NCI-H345 (cell line): ENCODE measurements around the gene FMNL2.

ENCODE experiments used
- DNase-seq: peaks from one replicate; lab custom pipeline; 2025; lab: John Stamatoyannopoulos, UW

FMNL2 gene

DNA sequence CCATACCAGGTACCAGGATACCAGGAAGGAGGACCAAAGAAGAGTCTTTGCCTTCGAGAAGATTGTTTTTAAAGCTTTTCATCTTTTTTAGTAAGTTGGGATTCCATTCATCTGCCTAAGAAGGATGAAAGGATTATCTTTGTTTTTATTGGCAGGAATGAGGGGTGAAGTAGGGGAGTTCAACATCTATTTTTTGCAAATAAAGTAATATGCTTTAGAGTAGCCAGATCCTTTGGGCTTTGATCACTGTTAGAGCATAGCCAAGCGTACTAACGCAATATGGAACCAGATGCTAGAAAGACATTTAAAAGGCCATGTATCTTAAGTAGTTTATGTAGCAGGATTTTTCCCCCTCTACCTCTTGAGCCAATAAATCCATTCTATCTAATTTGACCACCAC lies 249.3 kb downstream of the FMNL2 start:
- DNase-seq: no peak

DNA sequence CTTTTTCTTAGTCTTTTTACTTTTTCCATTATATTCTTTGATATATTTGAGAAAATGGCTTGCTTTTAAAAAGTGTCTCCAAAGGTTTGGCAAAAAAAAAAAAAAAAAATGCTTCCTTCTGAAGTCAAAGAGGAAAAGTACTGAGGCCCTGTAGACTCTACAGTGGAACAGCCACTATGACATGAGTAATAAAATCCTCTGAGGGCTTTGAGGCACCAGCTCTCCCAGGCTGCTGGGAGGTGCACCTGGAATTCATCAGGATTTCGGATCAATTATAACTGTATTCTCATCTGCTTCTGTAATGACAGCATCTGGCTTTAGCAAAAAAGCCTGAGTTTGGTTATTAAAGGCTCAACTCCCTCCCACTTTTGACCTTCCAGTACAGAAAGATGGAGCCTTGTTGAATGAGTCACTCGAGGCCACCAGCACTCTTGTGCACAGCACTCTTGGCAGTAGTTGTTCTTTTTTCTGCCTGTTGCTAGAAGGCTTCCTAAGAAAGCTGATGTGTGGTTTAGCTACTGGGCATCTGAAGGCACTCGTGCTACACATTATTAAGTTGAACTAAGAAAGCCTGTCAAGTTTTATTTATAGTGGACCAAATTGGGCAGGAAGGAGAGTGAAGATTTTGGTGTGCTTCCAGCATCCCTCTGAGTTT lies 251.0 kb downstream of the FMNL2 start:
- no peak for DNase-seq

DNA sequence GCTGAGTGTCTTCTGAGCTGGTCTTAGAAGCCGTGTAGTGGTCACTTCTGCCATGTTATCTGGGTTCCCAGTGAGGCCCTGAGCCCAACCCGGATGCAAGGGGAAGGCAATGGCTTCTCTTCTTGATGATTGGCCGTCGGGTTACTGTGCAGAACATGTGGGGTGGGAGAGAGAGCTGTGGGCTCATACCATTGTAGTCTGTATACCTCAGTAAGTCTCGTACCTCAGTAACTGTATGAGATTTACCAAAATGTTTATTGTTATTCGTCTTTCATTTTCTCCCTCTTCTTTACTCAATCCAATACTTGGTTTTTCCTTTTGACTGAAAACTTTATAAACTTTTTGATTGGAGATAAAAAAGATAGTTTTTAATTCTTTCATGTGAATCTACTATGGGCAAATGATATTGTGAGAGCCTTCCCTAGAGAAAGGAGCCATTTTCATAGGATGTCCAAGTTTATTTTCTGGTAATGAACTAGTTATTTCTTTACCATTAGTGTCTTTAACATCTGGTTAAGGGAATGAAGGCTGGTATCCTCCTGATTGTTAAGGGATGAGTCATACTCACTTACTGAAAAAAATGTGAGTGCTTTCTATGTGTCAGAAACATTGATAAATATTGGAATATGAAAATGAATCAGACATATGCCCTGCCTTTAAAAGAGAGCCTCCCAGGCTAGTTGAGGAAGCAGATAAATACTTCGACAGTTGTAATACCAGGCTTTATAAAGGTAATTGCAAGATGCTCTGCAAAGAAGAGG lies 252.4 kb downstream of the FMNL2 start:
- DNase-seq: no peak

DNA sequence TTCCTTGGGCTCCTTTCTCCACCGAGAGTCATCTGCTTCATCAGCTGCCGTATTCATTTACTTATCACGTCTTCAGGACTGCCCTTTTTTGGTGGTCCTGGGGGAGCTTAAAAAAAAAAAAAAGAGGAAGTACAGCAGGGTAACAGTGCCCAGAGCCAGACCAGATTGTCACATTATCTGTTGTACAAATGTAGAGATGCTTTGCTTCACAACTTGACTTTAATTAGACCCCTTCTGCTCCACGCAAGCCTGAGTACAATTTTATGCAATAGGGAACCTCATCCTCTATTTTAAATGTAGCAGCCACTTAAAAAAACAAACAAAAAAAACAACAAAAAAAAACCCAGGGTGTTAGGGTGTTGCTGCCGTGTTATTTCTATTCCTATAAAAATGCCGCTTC lies 254.0 kb downstream of the FMNL2 start:
- DNase-seq: no peak

DNA sequence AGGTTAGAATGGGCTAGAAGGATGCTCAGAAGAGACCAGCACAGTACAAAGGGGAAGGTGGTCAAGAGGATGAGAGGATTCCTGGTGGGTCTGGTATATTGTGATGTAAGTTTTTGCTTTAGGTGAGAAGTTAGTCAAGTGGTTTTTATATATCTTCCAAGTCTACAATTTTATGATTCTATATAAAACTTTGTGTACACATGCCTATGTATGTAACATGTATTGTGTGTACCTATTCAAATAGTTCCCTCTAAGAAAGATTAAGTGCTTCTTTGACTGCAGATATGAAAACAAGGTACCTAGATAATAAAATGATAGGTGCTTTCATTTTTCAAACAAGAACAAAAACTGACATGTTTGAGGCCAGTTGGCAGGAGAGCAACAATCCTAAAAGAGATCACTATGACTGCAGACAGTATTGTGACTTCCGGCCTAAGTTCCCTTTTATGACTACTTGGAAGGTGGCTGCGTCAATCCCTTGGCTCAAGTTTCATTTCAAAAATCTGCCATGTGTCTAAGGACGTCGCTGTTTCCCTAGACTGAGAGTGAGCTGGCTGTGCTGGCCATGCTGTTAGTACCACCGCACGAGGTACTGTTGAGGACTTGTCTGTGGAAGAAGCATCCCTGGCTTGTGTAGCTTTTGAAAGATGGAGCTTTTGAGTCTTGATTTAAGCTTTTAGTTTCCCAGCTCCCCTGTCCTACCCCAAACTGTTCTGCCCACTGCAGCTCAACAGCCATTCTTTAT lies 259.2 kb downstream of the FMNL2 start:
- DNase-seq: no peak

DNA sequence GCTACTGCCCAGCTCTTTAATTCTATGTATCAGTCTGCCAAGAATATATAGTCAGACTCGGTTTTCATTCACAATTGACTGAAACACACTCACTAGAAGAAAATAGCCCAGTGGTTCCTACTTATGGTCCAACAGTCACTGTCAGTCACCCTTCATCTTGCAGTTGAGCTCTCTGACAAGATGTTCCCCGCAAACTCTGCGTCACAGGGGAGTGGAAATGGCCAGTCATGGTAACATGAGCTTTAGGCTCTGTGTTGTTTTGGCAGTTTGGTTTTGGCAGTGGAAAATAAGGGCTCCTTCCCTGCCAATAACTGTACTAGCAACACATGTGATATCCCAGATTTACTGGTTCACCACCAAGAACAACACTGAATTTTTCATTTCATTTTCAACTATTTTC lies 259.8 kb downstream of the FMNL2 start:
- no peak for DNase-seq

DNA sequence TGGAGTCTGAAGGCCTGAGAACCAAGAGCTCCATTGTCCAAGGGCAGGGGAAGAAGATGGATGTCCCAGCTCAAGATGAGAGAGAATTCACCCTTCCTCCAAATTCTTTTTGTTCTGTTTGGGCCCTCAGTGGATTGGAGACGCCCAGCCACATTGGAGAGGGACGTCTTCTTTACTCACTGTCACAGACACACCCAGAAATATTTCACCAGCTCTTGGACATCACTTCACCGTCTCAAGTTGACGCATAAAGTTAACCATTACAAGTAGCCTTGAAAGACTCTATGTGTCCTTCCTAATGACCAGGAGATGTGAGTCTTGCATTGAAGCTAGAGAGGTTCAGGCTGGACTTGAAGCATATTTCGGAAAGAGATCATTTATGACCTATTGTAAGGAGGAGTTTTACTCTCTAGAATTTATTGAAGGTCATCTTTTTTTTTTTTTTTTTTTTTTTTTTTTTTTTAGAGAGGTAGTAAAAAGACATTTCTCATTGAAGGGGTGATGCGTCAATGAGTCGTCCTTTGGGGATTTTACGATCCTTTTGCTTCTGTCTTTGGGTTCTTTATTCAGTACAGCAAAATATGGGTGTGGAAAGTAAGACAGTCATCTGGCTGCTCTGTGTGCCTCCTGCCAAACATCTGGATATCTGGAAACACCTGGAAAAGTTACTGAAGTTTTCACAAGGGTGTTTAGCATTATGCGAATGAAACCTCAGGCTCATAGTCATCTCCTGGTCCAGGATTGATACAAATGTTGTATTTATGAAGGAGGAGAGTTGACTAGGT lies 264.2 kb downstream of the FMNL2 start:
- no peak for DNase-seq

DNA sequence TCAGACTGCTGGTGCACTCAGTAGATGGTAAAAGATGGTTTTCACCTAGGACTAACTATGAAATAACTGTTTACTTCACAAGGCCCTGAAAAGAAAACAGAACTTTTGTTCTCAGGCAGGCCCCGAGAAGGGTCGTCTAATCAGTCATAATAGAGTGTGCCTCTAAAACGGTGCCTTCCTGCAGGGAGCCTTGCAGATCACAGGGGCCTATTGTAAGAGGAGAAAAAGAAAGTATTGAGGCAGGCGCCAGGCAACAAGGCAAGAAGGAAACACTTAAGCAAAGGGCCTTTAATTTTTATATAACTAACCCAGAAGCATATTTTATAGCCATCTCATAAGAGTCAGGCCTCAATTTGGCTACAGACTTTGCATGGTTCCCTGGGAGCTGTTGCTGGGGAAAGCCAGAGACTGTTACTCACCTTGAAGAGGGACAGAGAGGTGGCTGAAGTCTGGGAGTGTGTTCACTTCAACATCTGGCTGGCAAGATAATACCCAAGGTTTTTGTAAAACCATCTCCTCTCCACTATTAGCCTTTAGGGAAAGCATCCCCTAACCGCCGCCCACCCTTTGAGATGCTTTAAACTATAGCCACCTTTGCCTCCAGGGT lies 265.2 kb downstream of the FMNL2 start:
- DNase-seq: no peak

DNA sequence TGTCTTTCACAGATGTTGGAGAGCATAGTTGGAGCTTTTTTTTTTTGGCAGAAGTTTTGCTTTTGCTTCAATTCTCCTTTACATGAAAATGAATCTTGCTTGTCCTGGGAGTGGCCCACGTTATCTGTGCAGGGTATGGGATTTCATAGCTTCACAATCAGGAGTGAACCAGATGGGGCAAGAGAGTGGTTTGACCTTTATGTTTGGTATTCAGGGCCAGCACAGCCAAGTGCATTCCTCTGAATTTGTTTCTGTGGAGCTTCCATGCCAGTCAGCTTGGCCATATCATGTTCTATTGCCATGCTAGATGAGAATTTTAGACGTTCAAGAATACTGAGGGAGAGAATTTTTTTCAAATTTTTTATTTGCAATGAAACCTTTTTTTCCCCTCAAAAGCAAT lies 265.7 kb downstream of the FMNL2 start:
- DNase-seq: no peak

DNA sequence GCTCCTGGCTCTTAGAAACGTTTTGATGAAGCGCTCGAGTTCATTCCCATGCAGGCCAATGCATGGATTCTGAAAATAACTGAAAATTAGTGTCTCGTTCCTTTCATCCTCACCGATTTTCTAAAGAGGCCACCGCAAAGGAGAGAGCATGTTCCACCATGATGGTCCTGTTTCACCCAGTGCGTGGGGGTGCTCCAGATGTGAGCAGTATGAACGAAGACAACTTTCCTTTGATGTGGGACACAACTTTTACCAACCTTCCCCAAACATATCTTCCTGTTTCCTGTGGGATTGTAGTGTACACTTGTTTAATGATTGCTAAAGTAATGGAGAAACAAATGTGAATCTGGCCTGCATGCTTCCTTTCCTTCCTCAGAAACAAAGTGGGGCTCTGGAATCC lies 267.8 kb downstream of the FMNL2 start:
- DNase-seq: no peak

DNA sequence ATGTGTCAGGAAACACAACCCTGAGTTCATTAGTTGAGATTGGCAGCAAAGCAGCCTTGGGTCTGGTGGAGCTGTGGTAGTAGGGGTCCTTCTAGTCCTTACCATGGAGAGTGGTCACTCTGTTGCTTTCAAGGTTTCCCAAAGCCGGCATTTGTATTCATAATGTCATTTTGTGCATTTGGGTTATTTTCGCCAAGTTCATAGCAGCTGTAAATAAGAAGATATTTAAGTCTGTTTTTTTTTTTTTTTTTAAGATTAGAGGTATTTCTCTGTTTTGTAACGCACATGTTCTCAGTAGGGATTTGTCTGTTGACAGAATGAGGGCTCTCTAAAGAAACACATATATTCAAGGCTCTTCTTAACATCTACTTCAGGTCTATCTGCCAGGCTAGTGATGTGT lies 268.2 kb downstream of the FMNL2 start:
- DNase-seq: no peak

DNA sequence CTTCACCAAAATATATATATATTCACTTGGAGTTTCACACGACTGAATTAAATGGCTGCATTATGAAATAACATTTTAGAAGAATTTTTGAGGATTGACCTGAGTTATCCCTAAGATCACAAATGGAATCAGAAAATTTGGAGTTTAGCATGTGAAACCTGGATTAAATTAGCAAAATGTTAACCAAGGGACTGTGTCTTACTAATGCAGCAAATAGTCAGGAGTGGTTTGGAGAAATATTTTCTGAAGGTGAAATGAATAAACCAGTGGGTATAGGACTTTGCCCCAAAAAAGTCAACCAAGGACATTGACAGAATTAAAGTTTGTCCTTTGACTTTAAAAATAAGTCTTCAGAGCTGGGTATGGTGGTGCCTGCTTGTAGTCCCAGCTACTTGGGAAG lies 271.1 kb downstream of the FMNL2 start:
- DNase-seq: no peak

DNA sequence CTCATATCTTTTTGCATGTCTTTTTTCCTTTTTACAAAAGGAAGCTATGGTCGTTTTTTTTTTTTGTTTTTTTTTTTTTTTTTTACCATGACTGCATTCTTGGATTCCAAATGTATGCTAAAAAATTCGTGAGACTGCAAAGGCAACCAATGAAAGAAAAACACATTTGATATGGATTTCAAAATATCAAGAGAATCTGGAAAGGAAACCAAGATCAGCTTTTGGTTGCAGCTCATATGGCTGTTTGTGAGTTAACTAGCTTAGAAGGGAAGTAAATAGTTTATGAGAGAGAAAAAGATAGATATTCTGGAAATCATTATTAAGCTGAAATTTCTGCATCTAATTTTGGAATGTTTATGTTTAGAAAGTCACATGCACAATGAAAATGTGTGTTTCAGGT lies 272.0 kb downstream of the FMNL2 start:
- DNase-seq: no peak

DNA sequence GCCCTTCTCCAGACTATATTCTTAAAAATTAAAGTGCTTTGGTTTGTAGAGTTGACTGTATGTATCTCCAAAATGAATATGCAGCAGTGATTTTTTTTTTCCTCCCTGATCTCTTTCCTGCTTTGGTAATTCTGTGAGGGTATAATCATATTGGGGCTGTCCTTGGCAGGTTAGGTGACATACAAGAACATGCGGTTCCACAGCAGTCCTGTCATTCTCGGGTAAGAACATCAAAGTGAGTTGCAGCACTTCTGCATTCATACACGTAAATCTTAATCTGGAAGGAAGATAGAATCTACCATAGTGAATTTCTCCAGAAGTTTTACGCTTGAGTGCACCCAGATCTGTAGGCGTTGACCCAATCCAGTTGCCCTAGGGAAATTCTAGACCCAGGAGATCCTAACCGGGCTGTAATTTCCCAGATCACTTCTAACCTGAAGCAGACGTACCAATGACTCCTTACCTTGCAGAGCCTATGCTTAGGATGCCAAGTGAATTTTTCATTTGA lies 272.9 kb downstream of the FMNL2 start:
- DNase-seq: no peak

DNA sequence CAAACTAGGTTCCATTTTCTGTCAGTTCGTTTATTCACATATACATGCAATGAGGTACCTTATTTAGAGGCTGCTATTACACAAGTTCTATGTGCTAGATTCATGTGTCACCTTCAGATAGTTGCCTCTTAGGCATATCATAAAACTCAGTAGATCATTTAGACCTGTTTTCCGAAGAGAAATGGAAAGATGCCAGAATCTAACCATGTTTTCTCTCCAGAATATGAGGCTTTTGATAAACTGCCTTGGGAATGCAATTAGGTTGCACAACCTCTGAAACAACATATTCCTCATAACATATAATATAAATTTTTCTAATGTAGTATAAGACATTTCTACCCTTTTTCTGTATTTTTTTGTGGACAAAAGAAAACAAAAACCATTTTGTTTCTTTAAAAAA lies 274.2 kb downstream of the FMNL2 start:
- DNase-seq: no peak

DNA sequence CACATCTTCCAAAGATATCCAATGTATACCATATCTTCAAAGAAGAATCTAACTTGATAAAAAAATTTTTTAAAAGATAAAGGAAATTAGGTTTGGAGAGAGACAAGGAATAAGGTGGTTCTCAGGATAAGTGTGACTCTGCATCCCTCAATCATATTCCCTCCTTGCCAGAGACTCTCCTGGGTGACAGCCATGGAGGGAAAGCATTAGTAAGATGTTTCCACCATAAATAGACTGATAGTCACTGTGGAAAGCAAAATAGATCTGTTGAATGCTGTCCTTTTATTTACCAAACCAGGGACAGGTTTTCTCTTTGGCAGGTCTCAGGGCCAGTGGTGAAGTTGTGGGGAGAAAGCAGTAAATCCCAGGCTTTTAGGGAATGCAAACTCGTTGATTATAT lies 274.7 kb downstream of the FMNL2 start:
- DNase-seq: no peak

DNA sequence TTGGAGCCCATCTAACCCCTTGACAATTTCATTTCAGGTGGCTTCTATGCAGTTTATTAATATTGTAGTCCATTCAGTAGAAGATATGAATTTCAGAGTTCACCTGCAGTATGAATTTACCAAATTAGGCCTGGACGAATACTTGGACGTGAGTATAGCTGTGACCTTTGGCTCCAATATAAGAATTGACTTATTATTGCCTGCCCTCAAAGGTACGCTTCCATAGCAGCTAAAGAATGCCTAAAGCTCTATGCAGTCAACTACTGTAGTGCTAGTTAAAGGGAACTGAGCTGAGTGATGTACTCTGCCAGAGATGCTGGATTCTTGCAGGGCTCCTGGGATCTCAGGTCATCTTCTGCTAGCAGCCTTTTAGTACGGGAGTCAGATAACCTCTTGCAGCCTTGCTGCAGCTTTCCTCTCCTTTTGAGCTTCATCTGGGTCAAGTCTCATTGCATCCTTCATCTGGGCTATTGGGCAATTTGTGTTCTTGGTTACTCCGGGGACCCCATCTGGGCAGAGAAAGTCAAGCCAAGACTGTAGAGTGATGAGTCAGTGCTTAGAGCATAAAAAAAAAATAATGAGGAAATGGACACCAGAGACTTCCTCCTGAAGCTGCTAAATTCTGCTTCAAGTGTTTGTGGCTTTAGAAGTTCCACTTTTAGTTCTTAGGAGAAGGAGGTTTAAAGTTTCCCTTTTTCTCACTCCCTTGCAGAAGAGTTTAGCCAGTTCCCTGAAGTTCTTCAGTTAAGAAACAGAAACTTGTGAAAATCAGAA lies 276.7 kb downstream of the FMNL2 start:
- no peak for DNase-seq

DNA sequence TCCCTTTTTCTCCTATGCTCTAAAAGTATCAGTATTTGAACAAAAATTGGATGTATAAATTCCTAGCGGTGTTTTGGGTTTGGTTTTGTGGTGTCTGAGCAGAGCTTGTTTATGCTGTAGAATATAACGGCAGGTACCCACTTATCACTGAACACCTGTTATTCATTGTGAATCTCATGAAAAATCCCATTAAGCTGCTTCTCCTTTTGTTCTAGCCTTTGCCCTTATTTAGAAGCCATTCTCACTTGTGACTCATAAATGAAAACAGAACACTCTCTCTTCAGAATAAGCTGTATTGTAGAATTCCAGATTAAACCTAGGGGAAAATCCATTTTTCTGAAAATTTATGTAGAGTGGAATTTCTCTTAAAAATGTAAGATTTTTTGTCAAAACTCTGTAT lies 278.3 kb downstream of the FMNL2 start:
- DNase-seq: no peak

DNA sequence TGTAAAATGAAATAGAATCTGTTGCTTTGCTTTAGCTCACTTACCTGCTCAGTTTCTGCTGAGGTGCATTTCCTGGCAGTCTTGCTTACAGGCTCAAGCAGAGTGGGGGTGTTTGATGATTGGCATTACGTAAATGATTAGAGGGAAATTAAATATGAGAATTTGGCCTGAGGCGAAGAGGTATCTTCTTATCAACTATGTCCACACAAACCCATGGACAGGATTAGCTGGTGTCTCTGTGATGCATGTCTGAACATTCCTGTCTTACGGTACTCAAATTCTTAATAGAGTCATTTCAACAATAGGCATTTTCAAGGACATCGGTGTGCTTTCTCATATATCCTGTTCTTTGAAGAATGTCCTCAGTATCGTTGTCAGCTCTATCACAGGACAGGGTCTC lies 280.2 kb downstream of the FMNL2 start:
- DNase-seq: no peak

DNA sequence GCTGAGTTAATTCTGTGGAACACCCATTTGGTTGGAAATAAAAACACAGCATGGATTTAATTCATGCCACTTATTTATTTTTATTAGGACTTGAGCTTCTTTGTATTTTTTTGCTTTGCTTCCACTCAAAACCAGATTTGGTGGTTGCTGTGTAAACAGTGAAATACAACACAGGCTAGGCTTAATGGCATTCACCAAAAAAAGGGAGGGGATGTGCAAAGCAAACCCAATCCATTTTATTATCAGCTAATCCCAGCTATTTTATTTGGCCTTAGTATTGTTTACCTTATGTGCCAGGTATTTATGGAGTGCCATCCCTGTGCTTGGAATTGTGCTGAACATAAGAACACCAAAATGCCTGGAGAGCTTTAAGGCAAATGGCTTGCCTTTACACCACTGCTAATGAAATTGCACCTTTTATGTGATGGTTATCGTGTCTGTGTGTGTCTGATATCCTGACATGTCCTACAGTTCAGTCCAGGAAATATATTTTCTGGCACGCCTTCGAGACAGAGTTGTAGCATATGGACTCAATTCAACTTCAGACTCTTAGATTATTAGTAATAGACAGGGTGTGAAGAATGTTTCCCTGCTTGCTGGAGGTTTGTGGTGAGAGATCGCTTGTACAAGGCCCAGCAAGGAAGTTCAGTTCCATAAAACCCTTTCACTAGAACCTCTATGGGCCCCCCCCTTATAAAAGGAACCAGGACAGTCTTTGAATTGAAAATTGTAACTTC lies 282.6 kb downstream of the FMNL2 start:
- no peak for DNase-seq
